NCI-H1694 (cell line): ENCODE results near the gene IFT80.

ENCODE experiments used
- DNase-seq: peaks from one replicate; lab custom pipeline; 2025; lab: John Stamatoyannopoulos, UW

IFT80 gene

DNA sequence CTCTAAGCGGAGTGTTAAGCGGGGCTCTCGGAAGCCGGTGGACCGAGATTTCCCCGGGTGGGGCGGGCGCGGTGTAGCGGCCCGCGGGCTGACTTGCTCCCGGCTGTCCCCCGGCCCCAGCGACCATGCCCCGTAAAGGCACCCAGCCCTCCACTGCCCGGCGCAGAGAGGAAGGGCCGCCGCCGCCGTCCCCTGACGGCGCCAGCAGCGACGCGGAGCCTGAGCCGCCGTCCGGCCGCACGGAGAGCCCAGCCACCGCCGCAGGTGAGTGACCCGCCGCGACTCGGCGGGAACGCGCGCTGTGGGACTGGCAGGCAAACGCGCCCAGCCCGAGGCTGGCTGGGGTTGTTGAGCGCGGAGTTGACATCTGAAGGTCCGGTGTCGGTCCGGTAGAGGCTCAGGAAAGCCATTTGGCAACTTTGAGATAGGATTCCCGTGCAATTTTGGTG lies 1.7 kb upstream of the IFT80 start:
- DNase-seq = no peak

DNA sequence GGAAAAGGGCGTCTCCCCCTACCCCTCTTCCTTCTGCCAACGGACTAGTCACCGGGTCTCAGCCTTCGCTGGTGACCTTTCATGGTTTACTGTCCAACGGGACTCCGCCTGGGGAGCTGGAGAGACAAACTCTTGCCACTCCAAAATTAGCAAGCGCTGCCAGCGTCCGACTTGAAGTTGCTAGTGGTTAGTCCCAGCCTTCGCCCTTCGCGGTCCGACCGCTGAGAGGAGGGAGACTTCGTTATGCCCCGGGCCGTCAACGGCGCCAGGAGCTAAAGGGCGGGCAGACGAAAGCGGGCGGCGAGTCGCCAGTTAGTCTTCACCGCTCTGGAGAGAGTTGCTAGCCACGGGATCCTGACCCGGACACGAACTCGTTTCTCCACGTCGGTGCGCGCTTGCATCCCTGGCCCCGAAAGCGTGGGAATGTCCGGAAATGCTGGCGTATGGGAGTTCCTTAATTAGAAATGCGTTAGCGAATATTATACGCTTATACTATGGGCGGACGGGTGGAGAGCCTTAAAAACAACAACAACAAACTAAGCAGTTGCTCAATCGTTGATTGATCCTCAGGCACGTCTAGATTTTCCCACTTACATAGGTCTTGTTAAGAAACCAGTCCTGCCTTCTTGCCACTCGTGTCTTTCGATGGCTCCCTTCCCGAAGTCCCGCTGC lies 1.1 kb upstream of the IFT80 start:
- no peak for DNase-seq

DNA sequence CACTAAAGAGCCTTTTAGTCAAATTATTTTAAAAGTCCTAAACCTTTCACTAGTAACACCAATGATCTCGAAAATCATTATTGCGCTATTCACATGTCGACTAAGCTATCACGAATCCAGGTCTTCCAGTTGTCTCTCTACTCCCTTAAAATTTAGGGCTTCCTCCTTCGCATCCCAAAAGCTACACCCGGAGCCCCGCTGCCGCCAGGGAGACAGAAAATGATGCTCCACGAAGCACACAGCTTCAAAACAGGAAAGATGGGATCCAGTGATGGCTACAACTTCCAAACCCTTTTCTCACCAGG lies 253 bp downstream of the IFT80 start:
- DNase-seq = no peak

DNA sequence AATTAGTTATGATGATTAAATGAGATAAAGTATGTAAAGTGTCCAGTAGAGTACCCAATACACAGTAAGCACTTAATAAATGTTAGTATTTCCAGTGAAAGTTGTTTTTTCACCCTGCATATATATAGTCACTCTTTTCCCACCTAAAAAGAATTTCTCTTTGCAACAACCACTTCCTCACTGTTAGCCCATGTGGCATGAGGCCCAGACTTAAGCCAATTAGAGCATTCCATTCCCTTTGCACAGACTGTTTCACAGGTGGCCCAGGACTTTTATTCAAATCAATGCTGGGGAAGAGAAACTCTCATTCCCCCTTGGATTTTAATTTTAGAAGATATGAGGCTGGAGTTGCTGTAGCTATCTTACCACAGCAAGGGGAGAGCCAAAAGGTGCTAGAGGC lies 3.7 kb downstream of the IFT80 start:
- no peak for DNase-seq

DNA sequence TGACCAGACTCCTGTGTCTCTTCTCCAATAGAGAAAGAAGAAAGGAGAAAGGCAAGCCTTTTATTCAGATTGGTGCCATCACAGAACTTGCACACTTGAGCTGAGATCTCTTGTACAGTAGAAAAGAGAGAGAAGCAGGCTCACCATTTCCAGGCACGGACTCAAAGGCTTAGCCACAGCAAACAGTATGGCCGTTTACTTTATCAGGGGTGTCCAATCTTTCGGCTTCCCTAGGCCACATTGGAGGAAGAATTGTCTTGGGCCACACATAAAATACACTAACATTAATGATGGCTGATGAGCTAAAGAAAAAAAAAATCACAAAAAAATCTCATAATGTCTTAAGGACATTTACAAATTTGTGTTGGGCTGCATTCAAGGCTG lies 5.0 kb downstream of the IFT80 start:
- no peak for DNase-seq

DNA sequence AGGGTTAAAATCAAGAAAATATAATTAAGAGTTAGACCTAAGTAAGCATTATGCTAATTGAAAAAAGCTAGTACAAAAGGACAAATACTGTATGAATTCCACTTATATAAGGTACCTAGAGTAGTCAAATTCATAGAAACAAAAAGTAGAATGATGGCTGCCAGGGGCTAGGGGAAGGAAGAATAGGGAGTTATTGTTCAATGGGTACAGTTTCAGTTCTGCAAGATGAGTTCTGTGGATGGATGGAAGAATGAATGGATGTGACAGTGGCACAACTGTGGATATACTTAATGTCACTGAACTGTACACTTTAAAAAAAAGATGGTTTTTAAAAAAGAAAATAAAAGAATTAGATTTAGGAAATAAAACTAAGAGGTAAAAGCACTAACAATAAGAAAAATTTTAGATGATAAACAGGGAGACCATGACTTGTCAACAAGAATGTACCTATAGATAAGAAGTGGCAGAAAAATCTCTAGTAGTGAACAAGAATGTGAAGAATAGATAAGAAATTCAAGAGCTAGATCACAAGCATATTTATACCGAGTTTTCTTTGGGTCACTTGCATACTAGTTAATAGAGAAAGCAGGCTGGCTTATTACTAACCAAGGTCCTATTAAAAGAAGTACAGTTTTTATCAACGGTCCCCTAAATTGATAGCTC lies 5.5 kb downstream of the IFT80 start:
- DNase-seq = no peak

DNA sequence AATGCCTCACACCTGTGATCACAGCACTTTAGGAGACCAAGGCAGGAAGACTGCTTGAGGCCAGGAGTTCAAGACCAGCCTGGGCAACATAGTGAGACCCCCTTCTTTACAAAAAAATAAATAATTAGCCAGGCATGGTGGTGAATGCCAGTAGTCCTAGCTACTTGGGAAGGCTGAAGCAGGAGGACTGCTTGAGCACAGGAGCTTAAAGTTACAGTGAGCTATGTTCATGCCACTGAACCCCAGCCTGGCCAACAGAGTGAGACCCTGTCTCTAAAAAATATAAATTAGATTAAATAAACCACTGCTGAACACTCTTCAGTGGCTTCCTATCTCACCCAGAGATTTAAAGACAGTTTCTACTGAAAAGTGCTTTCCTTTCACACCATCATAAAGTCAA lies 6.2 kb downstream of the IFT80 start:
- DNase-seq = no peak

DNA sequence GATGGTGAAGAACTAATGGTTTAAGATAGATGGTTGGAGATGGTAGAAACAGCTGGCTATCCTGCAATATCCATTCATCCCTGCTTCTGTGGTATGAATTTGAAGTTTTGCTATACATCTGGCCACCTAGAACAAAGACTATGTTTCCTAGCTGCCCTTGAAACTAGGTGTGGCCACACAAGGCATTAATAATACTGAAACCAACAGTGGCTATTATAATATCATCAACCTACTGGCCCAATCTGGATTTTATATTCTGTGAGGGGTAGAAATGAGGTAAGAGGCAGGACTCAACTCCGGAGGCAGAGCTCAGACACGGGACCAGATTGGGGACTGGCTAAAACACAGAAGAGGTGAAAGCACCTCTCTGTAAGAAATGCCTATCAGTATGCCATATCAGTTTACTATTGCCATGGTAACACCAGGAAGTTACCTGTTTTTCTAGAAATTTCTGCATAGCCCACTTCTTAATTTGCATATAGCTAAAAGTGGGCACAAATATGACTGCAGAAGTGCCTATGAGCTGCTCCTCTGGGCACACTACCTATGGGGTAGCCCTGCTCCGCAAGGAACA lies 8.4 kb downstream of the IFT80 start:
- DNase-seq = no peak

DNA sequence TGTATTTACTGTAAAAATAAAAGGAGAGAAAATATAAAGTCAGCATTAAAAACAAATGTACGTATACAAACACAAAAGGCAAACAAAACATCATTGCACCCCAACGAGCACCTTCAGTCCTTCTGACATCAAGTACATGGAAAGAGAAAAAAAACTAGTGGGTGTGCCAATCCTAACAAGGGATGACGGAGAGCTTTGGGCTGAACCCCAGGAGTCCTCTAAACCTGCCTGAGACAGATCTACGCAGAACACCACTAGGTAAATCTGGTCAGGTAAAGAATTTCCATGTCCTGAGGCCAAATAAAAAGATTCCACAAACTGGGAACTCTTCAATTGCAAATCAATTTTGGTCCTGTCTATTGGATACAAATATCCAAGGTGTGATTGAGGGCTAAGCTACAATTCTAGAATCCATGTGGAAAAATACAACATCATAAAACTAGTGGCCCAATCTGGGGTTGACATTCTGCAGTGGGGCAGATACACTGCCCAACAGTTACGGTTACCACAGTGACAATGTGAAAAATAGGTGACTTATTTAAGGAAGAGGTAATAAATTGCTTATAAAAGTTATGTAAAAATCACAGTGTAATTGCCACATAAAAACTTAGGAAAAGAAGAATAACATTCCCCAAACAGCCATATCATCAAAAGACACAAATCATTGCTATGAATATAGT lies 14.2 kb downstream of the IFT80 start:
- no peak for DNase-seq

DNA sequence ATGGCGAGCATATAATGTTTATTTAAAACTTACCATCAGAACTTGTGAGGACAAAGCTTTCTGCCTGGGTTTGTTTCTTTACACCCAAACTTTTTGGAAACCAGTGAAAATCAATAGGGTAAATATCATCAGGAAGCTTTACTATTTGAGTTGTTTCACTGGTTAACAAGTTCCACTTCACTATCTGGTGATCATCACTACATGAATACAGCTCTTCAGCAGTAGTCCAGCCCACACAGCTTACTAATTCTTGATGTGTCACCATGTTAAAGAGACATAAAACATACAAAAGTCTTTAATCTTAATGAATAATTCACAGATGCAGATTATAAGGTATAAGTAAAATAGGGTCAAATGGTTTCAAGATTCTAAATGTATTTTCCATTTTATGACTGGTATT lies 17.6 kb downstream of the IFT80 start:
- DNase-seq = no peak

DNA sequence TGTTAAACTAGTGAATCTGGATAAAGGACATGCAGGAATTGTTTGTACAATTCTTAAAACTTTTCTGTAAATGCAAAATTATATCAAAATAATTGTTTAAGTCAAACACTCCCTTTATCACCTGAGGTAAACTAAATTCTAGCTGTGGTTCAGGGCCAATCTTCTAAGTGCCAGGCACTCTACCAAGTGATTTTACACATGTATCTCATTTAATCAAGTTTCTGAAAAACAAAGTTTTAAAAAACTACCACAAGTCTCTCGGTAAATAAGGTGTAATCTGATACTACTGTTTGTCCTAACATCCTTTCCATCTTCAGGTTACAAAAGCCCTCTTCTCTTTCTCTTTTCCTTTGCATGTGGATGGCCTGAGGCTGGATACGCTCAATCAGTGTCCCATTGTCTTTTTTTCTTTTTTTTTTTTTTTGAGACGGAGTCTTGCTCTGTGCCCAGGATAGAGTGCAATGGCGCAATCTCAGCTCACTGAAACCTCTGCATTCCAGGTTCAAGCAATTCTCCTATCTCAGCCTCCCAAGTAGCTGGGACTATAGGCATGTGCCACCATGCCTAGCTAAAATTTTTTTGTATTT lies 19.3 kb downstream of the IFT80 start:
- DNase-seq = no peak

DNA sequence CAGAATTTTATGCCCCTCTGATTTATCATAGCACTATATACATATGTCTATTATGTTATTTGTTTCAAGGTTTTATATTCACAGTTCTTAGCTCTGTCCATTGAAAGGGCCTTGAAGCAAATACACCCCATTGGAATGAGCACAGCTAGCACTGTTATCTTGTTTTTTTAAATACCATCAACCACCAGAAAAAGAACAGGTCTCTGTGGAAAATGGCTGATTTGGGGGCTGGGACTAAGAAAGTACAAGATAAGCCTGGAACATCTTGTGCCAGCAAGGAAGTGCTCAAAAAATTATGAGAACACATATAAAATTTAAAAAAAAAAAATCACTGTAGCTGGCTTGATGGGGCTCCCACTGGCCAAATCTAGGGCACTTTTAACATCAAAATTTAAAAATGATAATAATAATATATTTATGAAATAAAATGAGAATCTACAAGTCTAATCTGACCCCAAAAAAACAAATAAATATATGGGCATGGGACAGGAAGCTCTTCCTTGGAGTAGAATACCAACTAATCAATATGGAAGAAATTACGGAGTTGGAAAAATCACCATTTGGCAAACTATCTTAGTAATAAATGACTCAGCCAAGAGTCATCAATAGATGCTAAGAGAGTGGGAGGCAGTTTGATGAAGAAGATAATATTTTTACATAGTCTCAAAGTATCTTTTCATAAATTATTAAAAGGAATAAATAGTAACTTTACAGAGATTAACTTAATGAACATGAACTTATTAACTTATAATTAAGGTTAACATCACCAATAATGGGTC lies 20.5 kb downstream of the IFT80 start:
- no peak for DNase-seq

DNA sequence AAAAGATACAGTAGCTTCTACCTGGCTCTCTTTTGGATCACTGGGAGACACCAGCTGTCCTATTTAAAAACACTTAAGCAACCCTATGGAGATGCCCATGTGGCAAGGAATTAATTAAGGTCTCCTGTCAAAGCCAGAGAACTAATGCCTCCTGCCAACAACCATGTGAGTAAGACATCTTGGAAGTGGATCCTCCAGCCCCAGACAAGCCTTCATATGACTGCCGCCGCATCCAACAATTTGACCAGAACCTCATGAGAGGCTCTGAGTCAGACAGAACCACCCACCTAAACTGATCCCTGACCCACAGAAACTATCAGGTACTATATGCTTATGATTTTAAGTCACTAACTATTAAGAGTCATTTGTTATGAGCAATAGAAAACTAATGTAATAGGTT lies 22.3 kb downstream of the IFT80 start:
- no peak for DNase-seq

DNA sequence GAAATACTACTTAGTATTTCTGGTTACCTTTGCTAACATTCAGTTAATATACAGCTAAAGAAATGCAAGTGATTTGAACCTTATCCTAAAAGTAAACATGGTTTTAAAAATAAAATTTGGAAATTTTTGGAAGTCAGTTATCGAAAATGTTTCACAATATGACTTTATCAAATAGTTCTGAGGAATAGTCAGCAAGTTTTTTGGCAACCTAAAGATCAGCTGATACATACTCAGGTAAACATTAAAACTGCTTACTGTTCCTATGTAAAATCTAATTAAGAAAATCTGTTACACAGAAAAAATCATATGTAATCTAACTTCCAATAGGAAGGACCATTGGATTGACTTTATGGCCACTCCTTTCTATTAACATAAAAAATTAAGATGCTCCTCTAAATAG lies 24.1 kb downstream of the IFT80 start:
- DNase-seq = no peak

DNA sequence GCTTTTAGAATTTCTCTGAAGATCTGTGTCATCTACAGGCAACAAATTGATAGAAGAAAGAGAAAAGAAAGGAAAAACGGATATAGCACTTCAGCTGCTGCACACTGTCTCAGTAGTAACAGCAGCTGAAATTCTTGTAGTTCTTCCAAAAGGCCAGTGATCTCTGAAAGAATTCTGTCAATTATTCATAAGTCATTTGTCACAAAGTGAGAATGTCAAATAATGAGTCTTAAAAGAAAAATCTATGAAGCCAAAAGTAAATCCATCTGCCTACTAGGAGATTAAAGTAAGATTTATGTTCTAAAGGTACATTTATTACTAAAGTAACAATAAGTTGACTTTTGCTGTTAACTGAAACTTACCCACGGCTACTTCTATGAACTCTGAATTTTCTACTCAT lies 24.6 kb downstream of the IFT80 start:
- DNase-seq = no peak

DNA sequence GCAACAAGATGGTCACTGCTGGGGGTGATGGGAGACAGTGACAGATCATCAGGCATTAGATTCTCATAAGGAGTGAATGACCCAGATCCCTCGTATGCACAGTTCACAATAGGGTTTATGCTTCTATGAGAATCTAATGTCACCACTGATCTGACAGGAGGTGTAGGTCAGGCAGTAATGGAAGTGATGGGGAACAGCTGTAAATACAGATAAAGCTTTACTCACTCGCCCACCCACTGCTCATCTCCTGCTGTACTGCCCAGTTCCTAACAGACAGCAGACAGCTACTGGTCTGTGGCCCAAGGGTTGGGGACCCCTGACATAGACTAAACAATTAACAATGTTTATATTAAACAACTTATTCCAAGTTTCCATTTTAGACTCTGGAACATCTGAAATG lies 25.4 kb downstream of the IFT80 start:
- DNase-seq = no peak

DNA sequence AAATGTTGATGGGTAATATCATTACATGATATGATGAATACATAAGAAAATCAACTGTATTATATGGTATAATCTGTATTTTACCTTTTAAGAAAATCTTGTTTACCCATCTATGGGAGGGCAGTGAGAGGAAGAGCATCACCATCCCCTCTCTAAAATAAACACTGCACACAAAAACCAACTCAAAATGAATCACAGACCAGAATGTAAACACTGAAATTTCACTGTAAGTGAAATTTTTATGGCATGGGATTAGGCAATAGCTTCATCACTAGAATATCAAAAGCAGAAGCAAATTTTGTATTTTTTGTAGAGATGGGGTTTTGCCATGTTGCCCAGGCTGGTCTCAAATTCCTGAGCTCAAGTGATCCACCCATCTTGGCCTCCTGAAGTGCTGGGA lies 26.2 kb downstream of the IFT80 start:
- DNase-seq = no peak

DNA sequence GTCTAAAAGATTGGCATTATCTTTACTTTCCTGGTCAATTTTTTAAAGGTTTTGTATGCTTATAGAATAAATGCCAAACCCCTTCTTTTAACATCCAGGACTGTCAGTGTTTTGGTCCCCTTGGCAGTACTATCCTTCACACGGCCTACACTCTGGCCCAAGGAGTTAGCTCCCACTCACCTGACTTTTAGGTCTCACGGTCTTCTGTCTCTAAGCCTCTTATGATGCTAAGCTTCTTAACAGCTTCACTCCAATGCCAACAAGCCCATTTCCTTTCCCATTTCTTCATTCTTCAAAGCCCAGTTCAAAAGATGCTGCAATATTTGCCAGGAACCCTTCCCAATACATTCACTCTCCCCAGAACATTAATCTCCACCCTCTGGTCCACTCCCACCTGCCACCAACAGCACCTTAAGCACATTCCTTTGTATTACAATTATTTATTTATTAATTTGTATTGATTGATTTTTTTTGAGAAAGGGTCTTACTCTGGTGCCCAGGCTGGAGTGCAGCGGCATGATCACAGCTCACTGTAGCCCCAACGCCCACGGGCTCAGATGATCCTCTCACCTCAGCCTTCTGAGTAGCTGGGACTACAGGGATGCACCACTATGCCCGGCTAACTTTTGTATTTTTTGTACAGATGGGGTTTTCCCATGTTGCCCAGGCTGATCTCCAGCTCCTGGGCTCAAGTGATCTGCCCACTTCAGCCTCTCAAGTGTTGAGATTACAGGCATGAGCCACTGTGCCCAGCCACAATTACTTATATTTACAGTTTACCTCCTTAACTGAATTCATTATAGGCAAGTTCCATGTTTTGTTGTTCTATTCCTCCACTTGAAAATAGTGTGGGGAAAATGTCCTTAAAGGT lies 27.8 kb downstream of the IFT80 start:
- no peak for DNase-seq

DNA sequence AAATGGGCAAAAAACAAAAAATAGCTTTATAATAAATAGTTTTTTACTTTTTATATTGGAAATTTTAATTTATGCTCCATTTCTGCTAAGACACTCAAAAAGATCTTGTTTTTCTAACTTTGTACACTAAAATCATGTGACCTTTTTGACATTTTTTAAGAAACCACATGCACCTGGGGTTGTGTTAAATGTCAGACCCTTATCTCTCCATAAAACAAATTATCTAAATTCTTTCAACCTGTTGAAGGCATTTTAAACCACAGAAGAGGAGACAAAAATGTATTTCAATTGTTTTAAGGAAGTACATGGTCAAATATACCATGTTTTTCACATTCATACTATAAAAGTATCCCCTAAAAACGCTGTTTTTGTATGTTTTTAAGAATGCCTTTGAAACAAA lies 29.2 kb downstream of the IFT80 start:
- no peak for DNase-seq

DNA sequence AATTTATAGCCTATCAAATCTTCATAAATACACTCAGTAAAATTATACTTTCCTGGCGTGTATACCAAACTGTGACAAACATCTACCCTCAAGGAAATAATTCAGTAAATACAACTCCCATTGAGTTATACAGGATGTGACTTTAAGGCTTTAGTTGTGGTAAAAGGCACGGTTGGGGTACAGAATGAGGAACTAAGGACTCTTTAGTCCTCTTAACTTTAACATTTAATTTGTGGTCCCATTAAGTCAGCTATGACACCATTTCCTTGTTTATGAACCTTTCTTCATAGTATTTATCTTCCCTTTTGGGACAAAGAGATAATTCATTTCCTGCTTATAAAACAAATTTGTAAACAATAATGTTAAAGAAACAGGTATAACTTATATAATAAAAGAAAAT lies 30.2 kb downstream of the IFT80 start:
- no peak for DNase-seq

DNA sequence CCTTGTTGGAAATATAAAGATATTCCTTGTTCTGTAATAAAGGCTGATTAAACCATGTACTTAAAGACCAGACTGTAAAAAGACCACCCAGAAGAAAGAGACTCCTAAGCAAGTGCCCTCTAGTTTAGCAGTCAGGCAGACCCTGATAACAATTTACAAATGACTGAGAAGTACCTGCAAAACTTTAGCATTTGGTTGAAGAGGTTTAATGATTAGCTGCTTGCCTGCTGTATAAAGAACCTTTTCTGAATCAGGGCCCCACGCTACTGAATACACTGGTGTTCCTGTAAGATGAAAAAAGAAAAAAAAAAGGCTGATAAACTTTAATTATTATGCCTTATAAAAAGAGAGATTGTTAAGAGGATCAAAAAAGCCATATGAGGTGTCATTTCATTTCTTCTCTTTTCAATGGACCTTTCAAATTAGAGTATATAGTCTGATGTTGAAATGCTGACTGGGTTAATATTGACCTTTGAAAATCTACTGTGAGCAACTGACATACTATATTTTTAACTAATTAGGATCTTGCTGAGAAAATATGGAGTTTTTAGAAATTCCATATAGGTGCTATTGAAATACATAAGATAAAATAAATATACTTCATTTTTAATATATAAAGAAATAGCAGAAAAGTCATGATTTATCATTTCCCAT lies 33.0 kb downstream of the IFT80 start:
- no peak for DNase-seq
